ENCODE measurements around the gene MRPL55. TPM values are rescaled to one million over a fixed set of nuclear protein-coding genes. Genes with fewer than 3 reads are reported as not detected.

MRPL55 gene
- total and polyA plus RNA-seq, 2 of the 13 experiments (the other 11 are each of a cell fraction or from before 2014, with no cell fraction given), result 58.6 to 92.9 TPM

- TF ChIP-seq BRD4 (CRISPR knock-in tag; IDR thresholded peaks at IDR 0.05) (no peak), ZNF414 (CRISPR knock-in tag; IDR thresholded peaks at IDR 0.05) (no peak), SNAPC4 (CRISPR knock-in tag; IDR thresholded peaks at IDR 0.05) (no peak), ZNF232 (CRISPR knock-in tag; IDR thresholded peaks at IDR 0.05; ENCODE audit: borderline replicate concordance) (peak; percentile 34; the same call in 1 of the 2 replicates), ZBTB7A (CRISPR knock-in tag; IDR thresholded peaks at IDR 0.05) (0 out of 2 replicates have a peak, but pooled peaks have one; percentile 12), PRDM15 (CRISPR knock-in tag; IDR thresholded peaks at IDR 0.05) (0 out of 2 replicates have a peak, but pooled peaks have one; percentile 8), DMTF1 (CRISPR knock-in tag; IDR thresholded peaks at IDR 0.05) (no peak), ZNF713 (CRISPR knock-in tag; IDR thresholded peaks at IDR 0.05) (no peak), ZNF512B (CRISPR knock-in tag; IDR thresholded peaks at IDR 0.05; ENCODE audit: borderline replicate concordance) (no peak), ZKSCAN8 (CRISPR knock-in tag; IDR thresholded peaks at IDR 0.05; ENCODE audit: borderline replicate concordance) (no peak), ZNF747 (CRISPR knock-in tag; IDR thresholded peaks at IDR 0.05; ENCODE audit: borderline replicate concordance) (no peak)
Measured at GRCh38 chr1:228108742-228109072, 392 bp downstream of the MRPL55 start (continued).

Measured in HepG2 (cell line).